Ecto neural progenitor cell (in vitro differentiated cells): Measurements from ENCODE around the gene ATP6V0D1.

Experiments
- DNase-seq: peaks from one replicate; pipeline ENCODE4 v3.0.0-alpha.2; 2018; ENCODE audit warnings: low spot score

The ATP6V0D1 gene

GRCh38 chr16:67445441-67445912, 35.5 kb downstream of the ATP6V0D1 start:
- DNase-seq, result no peak

GRCh38 chr16:67445126-67445426, 35.9 kb downstream of the ATP6V0D1 start:
- no peak for DNase-seq

- no peak for DNase-seq
Measured at GRCh38 chr16:67444259-67445125, 36.5 kb downstream of the ATP6V0D1 start.

GRCh38 chr16:67443265-67443664, 37.7 kb downstream of the ATP6V0D1 start:
- DNase-seq, result no peak

- no peak for DNase-seq
Measured at GRCh38 chr16:67442581-67443255, 38.2 kb downstream of the ATP6V0D1 start.

- DNase-seq, result no peak
Measured at GRCh38 chr16:67441907-67442306, 39.0 kb downstream of the ATP6V0D1 start.

GRCh38 chr16:67441271-67441753, 39.6 kb downstream of the ATP6V0D1 start:
- DNase-seq, result no peak

- no peak for DNase-seq
Measured at GRCh38 chr16:67438824-67439393, 42.0 kb downstream of the ATP6V0D1 start.

GRCh38 chr16:67438098-67438791, 42.7 kb downstream of the ATP6V0D1 start:
- DNase-seq, result no peak

GRCh38 chr16:67437513-67437912, 43.4 kb downstream of the ATP6V0D1 start:
- no peak for DNase-seq

GRCh38 chr16:67436640-67437193, 44.2 kb downstream of the ATP6V0D1 start:
- no peak for DNase-seq

GRCh38 chr16:67435758-67436164, 45.2 kb downstream of the ATP6V0D1 start:
- DNase-seq, result no peak

- DNase-seq, result no peak
Measured at GRCh38 chr16:67433131-67433719, 47.7 kb downstream of the ATP6V0D1 start.

- DNase-seq, result no peak
Measured at GRCh38 chr16:67432506-67432890, 48.5 kb downstream of the ATP6V0D1 start.

- DNase-seq, result no peak
Measured at GRCh38 chr16:67431775-67432505, 49.0 kb downstream of the ATP6V0D1 start.

- DNase-seq, result peak; percentile 78
Measured at GRCh38 chr16:67430977-67431774, 49.8 kb downstream of the ATP6V0D1 start, which contains the start of gene HSD11B2. HSD11B2 (plus strand) TSS chr16:67431121; CDS start chr16:67431249, 128 bp downstream.

- DNase-seq, result peak; percentile 58
Measured at GRCh38 chr16:67430504-67430976, 50.4 kb downstream of the ATP6V0D1 start.

GRCh38 chr16:67429799-67430503, 51.0 kb downstream of the ATP6V0D1 start:
- DNase-seq, result no peak
